ENCODE measurements around the gene FFAR1.

The FFAR1 gene

GRCh38 chr19:35315883-35316282, 31.8 kb upstream of the FFAR1 start:
- no peak for DNase-seq (ENCODE audit: low read depth)

GRCh38 chr19:35316560-35316959, 31.1 kb upstream of the FFAR1 start:
- DNase-seq (ENCODE audit: low read depth), result no peak

DNA sequence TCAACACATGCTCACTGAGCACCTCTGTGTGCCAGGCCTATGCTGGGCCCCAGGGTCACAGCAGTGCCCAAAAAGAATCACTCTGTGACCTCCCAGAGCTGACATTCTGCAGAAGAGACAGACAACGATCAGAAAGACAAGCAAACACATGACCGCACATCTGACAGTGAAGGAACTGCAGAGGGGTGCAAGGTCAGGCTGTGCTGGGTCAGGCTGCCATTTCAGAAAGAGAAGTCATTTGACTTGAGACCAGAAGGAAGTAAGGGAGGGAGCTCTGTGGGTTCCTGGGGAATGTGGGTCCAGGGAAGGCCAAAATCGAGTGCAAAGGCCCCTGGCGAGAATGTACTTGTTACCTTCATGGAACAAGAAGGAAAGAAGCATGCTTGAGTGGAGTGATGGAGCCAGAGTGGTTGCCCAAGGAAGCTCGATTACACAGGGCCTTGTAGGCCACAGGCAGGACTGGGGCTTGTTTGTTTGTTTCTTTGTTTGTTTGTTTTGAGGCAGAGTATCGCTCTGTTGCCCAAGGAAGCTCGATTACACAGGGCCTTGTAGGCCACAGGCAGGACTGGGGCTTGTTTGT, 30.1 kb upstream of the FFAR1 start:
- no peak for DNase-seq (ENCODE audit: low read depth)

DNA sequence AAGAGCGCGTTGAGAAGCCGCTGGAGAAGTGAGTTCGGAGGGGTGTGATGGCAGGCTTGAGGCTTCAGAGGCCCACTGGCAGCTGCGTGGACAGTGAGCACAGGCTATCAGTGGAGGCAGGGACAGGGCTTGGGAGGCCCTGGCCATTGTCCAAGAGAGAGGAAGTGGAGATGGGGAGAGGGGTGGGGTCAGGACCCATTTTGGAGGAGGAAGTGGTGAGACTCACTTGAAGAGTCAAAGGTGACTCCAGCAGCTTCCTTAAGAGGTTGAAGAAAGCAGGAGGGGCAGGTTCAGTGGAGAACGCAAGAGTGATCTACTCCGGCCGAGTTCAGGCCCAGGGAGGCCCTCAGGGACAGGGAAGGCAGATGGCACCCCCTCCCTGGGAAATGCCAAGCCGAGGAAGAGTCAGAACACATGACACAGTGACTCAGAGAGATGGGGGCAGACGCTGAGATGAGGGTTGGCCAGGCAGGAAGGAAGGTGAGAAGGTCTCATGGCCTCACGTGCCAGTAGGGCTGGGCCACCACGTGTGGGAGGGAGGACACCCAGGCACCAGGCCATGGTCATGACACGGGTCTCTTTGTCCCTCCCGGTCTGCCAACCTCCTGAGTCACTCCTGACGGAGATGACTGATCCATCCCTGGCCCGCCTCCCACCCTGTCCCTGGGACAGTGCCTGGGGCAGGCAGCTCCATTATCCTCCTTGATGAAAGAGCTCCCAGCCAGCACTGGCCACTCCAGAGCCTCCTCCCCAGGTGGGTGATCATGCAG, 28.8 kb upstream of the FFAR1 start:
- no peak for DNase-seq (ENCODE audit: low read depth)

DNA sequence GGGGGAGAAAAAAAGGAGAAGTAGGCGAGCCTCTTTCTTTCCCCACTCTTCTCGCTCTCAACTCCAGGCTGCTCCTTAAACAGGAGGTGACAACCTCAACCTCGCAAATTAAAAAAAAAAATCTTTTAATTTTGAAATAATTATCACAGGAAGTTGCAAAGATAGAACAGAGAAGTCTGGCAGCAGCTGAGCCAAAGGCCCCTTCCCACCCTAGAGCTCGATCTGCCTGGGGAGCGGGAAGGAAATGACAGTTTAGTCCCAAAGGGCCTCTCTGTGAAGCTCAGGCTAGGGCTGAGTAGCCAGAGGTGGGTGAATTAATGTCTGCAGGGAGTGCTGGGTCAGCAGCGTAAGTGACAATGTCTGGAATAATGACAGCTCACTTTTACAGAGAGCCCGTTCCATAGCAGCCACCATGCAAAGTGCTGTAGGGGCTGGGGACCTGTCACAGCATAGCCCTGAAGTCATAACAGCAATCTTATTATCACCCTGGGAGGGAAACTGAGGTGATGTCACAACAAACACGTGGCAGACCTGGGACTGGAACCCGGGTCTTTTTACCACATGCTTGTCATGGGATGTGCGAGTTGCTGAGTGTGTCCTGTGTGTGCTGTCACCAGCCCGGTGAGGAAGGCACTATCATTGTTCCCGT, 27.5 kb upstream of the FFAR1 start:
- DNase-seq (ENCODE audit: low read depth), result no peak

- no peak for DNase-seq (ENCODE audit: low read depth)
Measured at GRCh38 chr19:35321291-35321690, 26.4 kb upstream of the FFAR1 start.

- no peak for DNase-seq (ENCODE audit: low read depth)
Measured at GRCh38 chr19:35322014-35322413, 25.7 kb upstream of the FFAR1 start.

DNA sequence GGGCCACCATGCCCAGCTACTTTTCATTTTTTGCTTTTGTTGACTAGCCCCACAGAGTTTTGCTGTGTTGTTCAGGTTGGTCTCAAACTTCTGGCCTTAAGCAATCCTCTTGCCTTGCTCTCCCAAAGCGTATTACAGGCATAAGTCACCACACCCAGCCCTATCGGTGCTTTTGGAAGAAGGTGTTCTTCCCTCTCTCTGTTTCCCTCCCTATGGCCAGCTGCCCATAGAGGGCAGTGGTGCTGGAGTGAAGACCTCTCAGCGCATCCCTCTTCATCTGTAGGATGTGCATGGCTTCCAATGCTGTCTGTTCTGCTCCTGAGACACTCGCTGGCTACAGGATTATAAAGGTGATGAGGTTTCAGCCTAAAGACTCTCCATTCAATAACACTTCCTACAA, 20.1 kb upstream of the FFAR1 start:
- DNase-seq (ENCODE audit: low read depth), result no peak

- DNase-seq (ENCODE audit: low read depth), result no peak
Measured at GRCh38 chr19:35328851-35329285, 18.8 kb upstream of the FFAR1 start, which contains the start of gene CD22. Gene CD22, plus strand, starts transcription at chr19:35329187. Its CDS starts 2,854 bp downstream, at chr19:35332041.

- DNase-seq (ENCODE audit: low read depth), result no peak
Measured at GRCh38 chr19:35329323-35329722, 18.4 kb upstream of the FFAR1 start.

GRCh38 chr19:35330475-35330874, 17.2 kb upstream of the FFAR1 start:
- DNase-seq (ENCODE audit: low read depth), result no peak

- no peak for DNase-seq (ENCODE audit: low read depth)
Measured at GRCh38 chr19:35331551-35332214, 16.0 kb upstream of the FFAR1 start.

DNA sequence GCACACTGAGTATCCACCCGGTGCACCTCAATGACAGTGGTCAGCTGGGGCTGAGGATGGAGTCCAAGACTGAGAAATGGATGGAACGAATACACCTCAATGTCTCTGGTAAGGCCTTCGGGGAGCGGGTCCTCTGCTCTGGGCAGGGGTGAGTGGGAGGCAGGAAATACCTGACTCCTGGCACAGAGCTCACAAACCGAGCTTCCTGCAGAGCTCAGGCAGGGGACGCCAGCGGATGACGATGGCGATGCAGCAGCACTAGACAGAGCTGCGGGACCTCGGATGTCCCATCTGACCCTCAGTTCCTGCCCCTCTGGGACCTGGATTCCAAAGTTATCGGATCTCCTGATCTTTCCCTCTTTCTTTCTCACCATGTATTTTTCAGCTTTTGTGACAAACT, 14.9 kb upstream of the FFAR1 start:
- DNase-seq (ENCODE audit: low read depth), result no peak

GRCh38 chr19:35334144-35334753, 13.5 kb upstream of the FFAR1 start:
- no peak for DNase-seq (ENCODE audit: low read depth)

DNA sequence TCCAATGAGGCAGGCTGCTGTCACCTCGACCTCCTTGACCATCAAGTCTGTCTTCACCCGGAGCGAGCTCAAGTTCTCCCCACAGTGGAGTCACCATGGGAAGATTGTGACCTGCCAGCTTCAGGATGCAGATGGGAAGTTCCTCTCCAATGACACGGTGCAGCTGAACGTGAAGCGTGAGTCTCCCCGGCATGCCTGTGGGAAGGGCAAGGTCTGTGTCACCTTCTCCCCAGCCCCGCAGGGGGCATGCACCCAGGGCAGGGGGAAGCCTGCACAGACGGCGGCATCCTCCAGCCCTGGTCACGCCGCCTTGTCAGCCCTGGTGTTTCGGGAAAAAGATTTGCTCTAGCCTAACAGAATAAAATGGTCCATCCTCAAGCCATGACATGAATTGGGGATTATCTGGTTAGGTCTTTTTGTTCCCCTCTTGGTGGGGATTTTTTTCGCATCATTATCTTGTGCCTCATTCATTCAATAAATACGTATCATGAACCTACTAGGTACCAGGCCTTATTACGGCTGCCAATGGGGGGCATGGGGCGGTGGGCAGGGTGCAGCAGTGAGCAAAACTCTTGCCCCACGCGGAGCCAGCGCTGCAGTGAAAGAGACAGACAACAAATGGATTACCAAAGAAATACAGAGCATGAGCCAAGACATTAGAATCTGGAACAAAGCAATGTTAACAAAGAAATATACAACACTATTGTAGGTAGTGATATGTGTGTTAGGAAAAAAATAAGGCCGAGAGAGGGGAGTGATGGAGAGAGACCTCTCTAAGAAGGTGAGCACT, 11.3 kb upstream of the FFAR1 start:
- DNase-seq (ENCODE audit: low read depth), result no peak

- DNase-seq (ENCODE audit: low read depth), result no peak
Measured at GRCh38 chr19:35337097-35337983, 10.4 kb upstream of the FFAR1 start.

GRCh38 chr19:35337984-35338296, 9.8 kb upstream of the FFAR1 start:
- no peak for DNase-seq (ENCODE audit: low read depth)

DNA sequence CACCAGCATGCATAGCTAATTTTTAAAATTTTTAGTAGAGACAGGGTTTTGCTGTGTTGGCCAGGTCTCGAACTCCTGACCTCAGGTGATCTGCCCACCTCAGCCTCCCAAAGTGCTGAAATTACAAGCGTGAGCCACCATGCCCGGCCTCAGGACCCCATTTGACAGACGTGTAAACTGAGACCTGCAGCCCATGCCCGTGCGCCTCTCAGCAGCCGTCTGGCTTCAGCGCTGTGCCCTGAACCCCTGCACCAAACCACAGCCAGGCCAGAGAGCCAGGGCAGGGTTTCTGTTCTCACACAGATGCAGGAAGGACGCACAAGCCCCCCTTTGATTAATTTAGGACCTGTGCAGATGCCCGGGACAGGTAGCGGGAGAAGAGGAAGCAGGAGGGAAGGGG, 7.3 kb upstream of the FFAR1 start:
- no peak for DNase-seq (ENCODE audit: low read depth)

GRCh38 chr19:35341006-35341405, 6.7 kb upstream of the FFAR1 start:
- no peak for DNase-seq (ENCODE audit: low read depth)

DNA sequence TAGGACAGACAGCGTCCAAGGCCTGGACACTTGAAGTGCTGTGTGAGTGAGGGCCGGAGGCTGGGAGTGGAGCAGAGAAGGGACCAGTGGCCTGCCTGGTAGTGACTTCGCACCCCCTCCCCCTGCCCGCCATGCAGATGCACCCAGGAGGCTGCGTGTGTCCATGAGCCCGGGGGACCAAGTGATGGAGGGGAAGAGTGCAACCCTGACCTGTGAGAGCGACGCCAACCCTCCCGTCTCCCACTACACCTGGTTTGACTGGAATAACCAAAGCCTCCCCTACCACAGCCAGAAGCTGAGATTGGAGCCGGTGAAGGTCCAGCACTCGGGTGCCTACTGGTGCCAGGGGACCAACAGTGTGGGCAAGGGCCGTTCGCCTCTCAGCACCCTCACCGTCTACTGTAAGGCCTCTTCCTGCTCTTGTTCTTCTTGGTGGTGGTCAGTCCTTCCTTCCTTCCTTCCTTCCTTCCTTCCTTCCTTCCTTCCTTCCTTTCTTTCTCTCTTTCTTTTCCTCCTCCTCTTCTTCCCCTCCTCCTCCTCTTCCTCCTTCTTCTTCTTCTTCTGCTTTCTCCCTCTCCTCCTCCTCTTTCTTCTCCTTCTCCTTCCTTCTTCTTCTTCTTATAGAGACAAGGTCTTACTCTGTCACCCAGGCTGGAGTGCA, 6.0 kb upstream of the FFAR1 start:
- no peak for DNase-seq (ENCODE audit: low read depth)
